Endothelial cell (in vitro differentiated cells): ENCODE measurements around the gene ACSS1. TPM values are rescaled to one million over a fixed set of nuclear protein-coding genes. Genes with fewer than 3 reads are reported as not detected.

Source experiments
- DNase-seq: peaks from one replicate; pipeline ENCODE4 v3.0.0; 2021; ENCODE audit warnings: low spot score
- H3K27ac Mint-ChIP-seq: one replicate; pipeline ENCODE4 v1.8.0; 2021; ENCODE audit warnings: mixed read lengths, inconsistent platforms; ENCODE audit not compliant: unreplicated experiment
- H3K27me3 Mint-ChIP-seq: one replicate; pipeline ENCODE4 v1.8.0; 2021; ENCODE audit warnings: mild to moderate bottlenecking, moderate library complexity, mixed read lengths, inconsistent platforms; ENCODE audit not compliant: unreplicated experiment
- H3K36me3 Mint-ChIP-seq: one replicate; pipeline ENCODE4 v1.8.0; 2021; ENCODE audit warnings: mild to moderate bottlenecking, low read depth, mixed read lengths, inconsistent platforms; ENCODE audit not compliant: unreplicated experiment
- H3K4me1 Mint-ChIP-seq: one replicate; pipeline ENCODE4 v1.8.0; 2021; ENCODE audit warnings: mild to moderate bottlenecking, mixed read lengths, inconsistent platforms; ENCODE audit not compliant: unreplicated experiment
- H3K4me3 Mint-ChIP-seq: one replicate; pipeline ENCODE4 v1.8.0; 2021; ENCODE audit warnings: mild to moderate bottlenecking, mixed read lengths, inconsistent platforms; ENCODE audit not compliant: unreplicated experiment
- H3K9me3 Mint-ChIP-seq: one replicate; pipeline ENCODE4 v1.8.0; 2021; ENCODE audit warnings: mixed read lengths, inconsistent platforms; ENCODE audit not compliant: unreplicated experiment
- CTCF ChIP-seq: fragments of 200-600 bp; sonication (generic); IDR thresholded peaks from one replicate; pipeline ENCODE4 v1.5.0; 2021; ENCODE audit warnings: antibody characterized with exemption; ENCODE audit not compliant: unreplicated experiment
- long read RNA-seq: library from polyadenylated mRNA; unstranded; transcript quantifications from one replicate; pipeline ENCODE4 v2.0.0, GENCODE V29; 2020; ENCODE audit not compliant: unreplicated experiment
- total RNA-seq: library from RNA; stranded (reverse); fragmentation: NEBNext Ultra II Directional; extraction: Animal tissue kit (Norgen Biotek cat#: 25700); gene quantifications from one replicate; pipeline ENCODE4 v1.2.1, GENCODE V29; 2021; ENCODE audit not compliant: unreplicated experiment

The ACSS1 gene
- total RNA-seq, result 15.5 TPM
- long read RNA-seq, transcript ACSS1-201 (14 exons, 3,680 nt), result major isoform, 6 of 7 reads
- long read RNA-seq, partial matches to known transcripts, result 1 of 7 reads
- long read RNA-seq, other reads (novel, unspliced or antisense), result 0 of 7 reads

- Mint-ChIP-seq H3K27me3 (peaks cover 29% of the 10 kb centered on the region), H3K36me3 (peaks cover 9% of the 10 kb centered on the region), H3K4me3 (peak within 1 kb of the TSS; percentile 79), H3K27ac (no peak within 1 kb of the TSS), H3K9me3 (no peaks in the 10 kb centered on the region), H3K4me1 (peaks cover 32% of the 10 kb centered on the region)
- TF ChIP-seq CTCF, result no peak
- peak; percentile 36 for DNase-seq
Measured at GRCh38 chr20:25058051-25058846, at the start of gene ACSS1. Gene ACSS1 (minus strand): TSS chr20:25058139. CDS start chr20:25058102, 37 bp downstream.

GRCh38 chr20:25103526-25103925, 45.6 kb upstream of the ACSS1 start:
- Mint-ChIP-seq H3K9me3 (no peaks in the 10 kb centered on the region), H3K27me3 (no peaks in the 10 kb centered on the region), H3K4me3 (no peak overlapping the region), H3K4me1 (no peaks in the 10 kb centered on the region), H3K36me3 (no peaks in the 10 kb centered on the region), H3K27ac (no peak overlapping the region)
- no peak for TF ChIP-seq CTCF
- DNase-seq, result no peak

GRCh38 chr20:25100914-25101313, 43.0 kb upstream of the ACSS1 start:
- no peak for TF ChIP-seq CTCF
- H3K4me3 Mint-ChIP-seq, result no peak overlapping the region
- H3K4me1 Mint-ChIP-seq, result no peaks in the 10 kb centered on the region
- H3K27me3 Mint-ChIP-seq, result no peaks in the 10 kb centered on the region
- H3K9me3 Mint-ChIP-seq, result no peaks in the 10 kb centered on the region
- H3K27ac Mint-ChIP-seq, result no peak overlapping the region
- no peaks in the 10 kb centered on the region for H3K36me3 Mint-ChIP-seq
- DNase-seq, result no peak

GRCh38 chr20:25099601-25100140, 41.7 kb upstream of the ACSS1 start:
- Mint-ChIP-seq H3K4me1 (no peaks in the 10 kb centered on the region), H3K27me3 (no peaks in the 10 kb centered on the region), H3K9me3 (no peaks in the 10 kb centered on the region), H3K27ac (no peak overlapping the region), H3K4me3 (no peak overlapping the region), H3K36me3 (no peaks in the 10 kb centered on the region)
- DNase-seq, result no peak
- no peak for TF ChIP-seq CTCF

GRCh38 chr20:25097498-25097897, 39.6 kb upstream of the ACSS1 start:
- H3K9me3 Mint-ChIP-seq, result no peaks in the 10 kb centered on the region
- H3K4me3 Mint-ChIP-seq, result no peak overlapping the region
- H3K27me3 Mint-ChIP-seq, result peaks cover 2% of the 10 kb centered on the region
- no peaks in the 10 kb centered on the region for H3K36me3 Mint-ChIP-seq
- DNase-seq, result no peak
- H3K4me1 Mint-ChIP-seq, result no peaks in the 10 kb centered on the region
- no peak for TF ChIP-seq CTCF
- H3K27ac Mint-ChIP-seq, result no peak overlapping the region
